HCT116 (cell line): ENCODE measurements around the gene SUSD3. TPM values are rescaled to one million over a fixed set of nuclear protein-coding genes. Genes with fewer than 3 reads are reported as not detected.

ENCODE experiments used
- ATAC-seq: fragments of 200-7000 bp; cut with Tn5 transposase; 2 replicates; pipeline ENCODE4 v1.9.1; 2020; ENCODE audit warnings: mild to moderate bottlenecking, moderate library complexity
- BruUV-seq: library from RNA; stranded (reverse); fragments of 400-500 nt; replicated peaks from 2 replicates; lab custom pipeline; 2021; lab: Mats Ljungman, UMichigan
- CTCF ChIA-PET: fragments of 300-600 bp; sonication (Branson Sonifier 250); formaldehyde crosslinking; loops from one replicate; lab custom pipeline; 2021; ENCODE audit warnings: antibody characterized with exemption; lab: Charles Lee
- POLR2A ChIA-PET: fragments of 300-600, 350-600 bp; sonication (Branson Sonifier 250); formaldehyde crosslinking; loops from one replicate; lab custom pipeline; 2021; ENCODE audit warnings: antibody characterized with exemption; lab: Charles Lee
- RAD21 ChIA-PET, 2 experiments: fragments of 300-600 bp; sonication (Branson Sonifier 250); formaldehyde crosslinking; loops; one replicate each; lab custom pipeline; 2023; ENCODE audit warnings: low total read pairs in 2 of 2; ENCODE audit not compliant: uncharacterized antibody in 2 of 2, unreplicated experiment in 2 of 2, low non-redundant PET in 1 of 2; lab: Charles Lee
- DNase-seq: peaks from one replicate; pipeline ENCODE4 v3.0.0-alpha.2; 2010; ENCODE audit warnings: low read depth, low spot score
- H2AFZ ChIP-seq: fragments of 200-600 bp; shearing (Covaris generic), sonication (generic); 2 replicates; pipeline ENCODE4 v1.6.1; 2017; ENCODE audit warnings: low read depth, mixed run types, mixed read lengths, antibody characterized with exemption, low read length; ENCODE audit not compliant: poor library complexity, severe bottlenecking
- H3K27ac ChIP-seq: 2 replicates; pipeline ENCODE4 v1.5.1; 2012; ENCODE audit warnings: low read depth, low read length
- H3K27me3 ChIP-seq: fragments of 200-600 bp; sonication (generic); 2 replicates; pipeline ENCODE4 v1.6.1; 2016; ENCODE audit warnings: mixed run types, low read length, mixed read lengths; ENCODE audit not compliant: insufficient read depth
- H3K36me3 ChIP-seq, 2 experiments: fragments of 200-500 bp in 1 of 2; fragments of 200-600 bp in 1 of 2; sonication (Bioruptor generic) in 1 of 2; sonication (generic) in 1 of 2; 2 replicates each; pipeline versions ENCODE4 v1.5.1 to v1.6.1; 2014 to 2016; ENCODE audit warnings: low read length in 2 of 2, inconsistent platforms in 1 of 2, mixed read lengths in 1 of 2, mixed run types in 1 of 2; ENCODE audit not compliant: insufficient read depth in 2 of 2, control insufficient read depth in 1 of 2
- H3K4me1 ChIP-seq, 2 experiments: fragments of 200-600 bp in 1 of 2; sonication (generic) in 1 of 2; 2 replicates each; pipeline versions ENCODE4 v1.5.1 to v1.6.1; 2012 to 2017; ENCODE audit warnings: low read length in 2 of 2, inconsistent platforms in 1 of 2, mild to moderate bottlenecking in 1 of 2, mixed read lengths in 1 of 2, mixed run types in 1 of 2, moderate library complexity in 1 of 2; ENCODE audit not compliant: insufficient read depth in 2 of 2, control insufficient read depth in 1 of 2
- H3K4me2 ChIP-seq: fragments of 200-600 bp; sonication (generic); 2 replicates; pipeline ENCODE4 v1.6.1; 2017; ENCODE audit warnings: mixed run types, low read length, mixed read lengths
- H3K4me3 ChIP-seq, 2 experiments: fragments of 200-600 bp in 1 of 2; sonication (generic) in 1 of 2; replicated peaks in 1 of 2; 2 replicates each; pipeline ENCODE4 v1.5.1; 2011 to 2016; ENCODE audit warnings: low read length in 2 of 2, control low read depth in 1 of 2, low read depth in 1 of 2, mild to moderate bottlenecking in 1 of 2, mixed read lengths in 1 of 2, mixed run types in 1 of 2
- H3K79me2 ChIP-seq: fragments of 200-600 bp; sonication (generic); 2 replicates; pipeline ENCODE4 v1.6.1; 2017; ENCODE audit warnings: mild to moderate bottlenecking, mixed run types, low read length, moderate library complexity, mixed read lengths; ENCODE audit not compliant: insufficient read depth
- H3K9ac ChIP-seq: fragments of 200-600 bp; sonication (generic); 2 replicates; pipeline ENCODE4 v1.6.1; 2016; ENCODE audit warnings: low read length, mixed read lengths
- H3K9me2 ChIP-seq: fragments of 200-600 bp; sonication (generic), shearing (Covaris generic); 2 replicates; pipeline ENCODE4 v1.6.1; 2017; ENCODE audit warnings: mixed run types, mild to moderate bottlenecking, moderate library complexity; ENCODE audit not compliant: insufficient read depth
- H3K9me3 ChIP-seq, 2 experiments: fragments of 200-500 bp in 1 of 2; fragments of 200-600 bp in 1 of 2; sonication (Bioruptor generic) in 1 of 2; sonication (generic) in 1 of 2; 2 replicates each; pipeline ENCODE4 v1.6.1; 2014 to 2017; ENCODE audit warnings: low read length in 2 of 2, mixed read lengths in 2 of 2, inconsistent platforms in 1 of 2, low read depth in 1 of 2, mild to moderate bottlenecking in 1 of 2, mixed run types in 1 of 2, moderate library complexity in 1 of 2; ENCODE audit not compliant: control insufficient read depth in 1 of 2, insufficient read depth in 1 of 2
- H4K20me1 ChIP-seq: fragments of 200-600 bp; sonication (generic), shearing (Covaris generic); 2 replicates; pipeline ENCODE4 v1.6.1; 2017; ENCODE audit warnings: mixed run types, mild to moderate bottlenecking, moderate library complexity; ENCODE audit not compliant: insufficient read depth
- CBX3 ChIP-seq: IDR thresholded peaks from 2 replicates; pipeline ENCODE4 v1.6.1; 2012; ENCODE audit warnings: low read depth
- CTCF ChIP-seq, 3 experiments: fragments of 200-600 bp in 1 of 3; sonication (generic) in 1 of 3; IDR thresholded peaks in 2 of 3; conservative IDR thresholded peaks in 1 of 3; 2 replicates each; pipeline ENCODE4 v1.5.1; 2012 to 2017; ENCODE audit warnings: low read depth in 2 of 3, low read length in 2 of 3, antibody characterized with exemption in 1 of 3, borderline replicate concordance in 1 of 3, control low read depth in 1 of 3, mild to moderate bottlenecking in 1 of 3, mixed read lengths in 1 of 3, mixed run types in 1 of 3, moderate library complexity in 1 of 3; ENCODE audit not compliant: insufficient read depth in 1 of 3
- FOSL1 ChIP-seq: IDR thresholded peaks from 2 replicates; pipeline ENCODE4 v1.6.1; 2012; ENCODE audit warnings: low read depth
- JUND ChIP-seq: IDR thresholded peaks from 2 replicates; pipeline ENCODE4 v1.6.1; 2012
- MAX ChIP-seq: IDR thresholded peaks from 2 replicates; pipeline ENCODE4 v1.6.1; 2012
- POLR2AphosphoS5 ChIP-seq: IDR thresholded peaks from 2 replicates; pipeline ENCODE4 v1.6.1; 2011; ENCODE audit warnings: mild to moderate bottlenecking, low read depth, low read length, moderate library complexity
- SP1 ChIP-seq: IDR thresholded peaks from 2 replicates; pipeline ENCODE4 v1.6.1; 2012; ENCODE audit warnings: low read depth
- YY1 ChIP-seq: IDR thresholded peaks from 2 replicates; pipeline ENCODE4 v1.6.1; 2011; ENCODE audit warnings: low read length, low read depth, moderate library complexity, mild to moderate bottlenecking; ENCODE audit not compliant: insufficient replicate concordance; ENCODE audit errors: extremely low read depth
- intact Hi-C: fragments of 100-400 bp; cut with micrococcal nuclease; formaldehyde crosslinking; loops from 2 replicates; pipeline ENCODE4 v1.10.0; 2022
- total RNA-seq: library from RNA; stranded (reverse); gene quantifications from one replicate; pipeline ENCODE4 v1.2.1, GENCODE V29; 2021; ENCODE audit not compliant: unreplicated experiment
- TF ChIP-seq, protein P1 (sequence below): IDR thresholded peaks from 2 replicates; pipeline ENCODE4 v1.6.1; 2012; ENCODE audit warnings: low read depth

Gene SUSD3
- total RNA-seq, 1 experiment from 2014 or later = 11.3 TPM

GRCh38 chr9:93117924-93118862 lies 59.7 kb downstream of the SUSD3 start:
- TF ChIP-seq MAX (no peak), CTCF (IDR thresholded peaks at IDR 0.05 in 2 of 3, conservative IDR thresholded peaks at IDR 0.05 in 1 of 3; ENCODE audit: borderline replicate concordance in 1 of 3, insufficient read depth in 1 of 3, low read depth in 2 of 3, low read length in 2 of 3) (no peak), SP1 (no peak), CBX3 (no peak), JUND (no peak), FOSL1 (no peak), YY1 (no peak), POLR2AphosphoS5 (no peak)
- TF ChIP-seq, protein P1, sequence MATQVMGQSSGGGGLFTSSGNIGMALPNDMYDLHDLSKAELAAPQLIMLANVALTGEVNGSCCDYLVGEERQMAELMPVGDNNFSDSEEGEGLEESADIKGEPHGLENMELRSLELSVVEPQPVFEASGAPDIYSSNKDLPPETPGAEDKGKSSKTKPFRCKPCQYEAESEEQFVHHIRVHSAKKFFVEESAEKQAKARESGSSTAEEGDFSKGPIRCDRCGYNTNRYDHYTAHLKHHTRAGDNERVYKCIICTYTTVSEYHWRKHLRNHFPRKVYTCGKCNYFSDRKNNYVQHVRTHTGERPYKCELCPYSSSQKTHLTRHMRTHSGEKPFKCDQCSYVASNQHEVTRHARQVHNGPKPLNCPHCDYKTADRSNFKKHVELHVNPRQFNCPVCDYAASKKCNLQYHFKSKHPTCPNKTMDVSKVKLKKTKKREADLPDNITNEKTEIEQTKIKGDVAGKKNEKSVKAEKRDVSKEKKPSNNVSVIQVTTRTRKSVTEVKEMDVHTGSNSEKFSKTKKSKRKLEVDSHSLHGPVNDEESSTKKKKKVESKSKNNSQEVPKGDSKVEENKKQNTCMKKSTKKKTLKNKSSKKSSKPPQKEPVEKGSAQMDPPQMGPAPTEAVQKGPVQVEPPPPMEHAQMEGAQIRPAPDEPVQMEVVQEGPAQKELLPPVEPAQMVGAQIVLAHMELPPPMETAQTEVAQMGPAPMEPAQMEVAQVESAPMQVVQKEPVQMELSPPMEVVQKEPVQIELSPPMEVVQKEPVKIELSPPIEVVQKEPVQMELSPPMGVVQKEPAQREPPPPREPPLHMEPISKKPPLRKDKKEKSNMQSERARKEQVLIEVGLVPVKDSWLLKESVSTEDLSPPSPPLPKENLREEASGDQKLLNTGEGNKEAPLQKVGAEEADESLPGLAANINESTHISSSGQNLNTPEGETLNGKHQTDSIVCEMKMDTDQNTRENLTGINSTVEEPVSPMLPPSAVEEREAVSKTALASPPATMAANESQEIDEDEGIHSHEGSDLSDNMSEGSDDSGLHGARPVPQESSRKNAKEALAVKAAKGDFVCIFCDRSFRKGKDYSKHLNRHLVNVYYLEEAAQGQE = no peak
- RAD21 ChIA-PET = no interaction called here
- no peak for DNase-seq
- Histone ChIP-seq H3K27me3 (no peaks in the 10 kb centered on the region), H4K20me1 (no peaks in the 10 kb centered on the region), H3K79me2 (no peaks in the 10 kb centered on the region), H3K9ac (no peak overlapping the region), H3K36me3 (no peaks in the 10 kb centered on the region; a peak in 2 of 4 replicates), H3K27ac (no peak overlapping the region), H2AFZ (no peak overlapping the region), H3K4me3 (no peak overlapping the region), H3K4me2 (no peak overlapping the region), H3K4me1 (peaks cover 13 to 23% of the 10 kb centered on the region in 2 experiments), H3K9me2 (no peaks in the 10 kb centered on the region), H3K9me3 (no peaks in the 10 kb centered on the region)
- BruUV-seq = TSS peak; percentile 30
- POLR2A ChIA-PET = no interaction called here
- no peak for ATAC-seq
- intact Hi-C loops = no loop called here
- CTCF ChIA-PET = interaction anchor here (3.1 kb wide), 1 partner anchor 10 kb away, joined by 35 read pairs; no protein-coding TSS in a partner anchor
